Heart right ventricle (tissue), 16 donors: ENCODE results near the gene PPP4R4. TPM values are rescaled to one million over a fixed set of nuclear protein-coding genes. Genes with fewer than 3 reads are reported as not detected.
"Not testable (repeated sequence)": the region's sequence is repeated elsewhere in the genome, so short reads cannot be mapped to it uniquely, and the experiment has no call there.

Experiments used
- ATAC-seq, 8 donors: fragments of 200-7000 bp; cut with Tn5 transposase; one replicate each; pipeline ENCODE4 v1.9.1; 2020; ENCODE audit warnings: mild to moderate bottlenecking in 8 of 8, moderate library complexity in 8 of 8, moderate number of reproducible peaks in 1 of 8
- DNase-seq, 2 donors: peaks; one replicate each; pipeline ENCODE4 v3.0.0-alpha.2; 2020
- H3K27ac ChIP-seq, 10 donors: fragments of 200-600 bp; sonication (generic) in 2 of 10; one replicate each; pipeline versions ENCODE4 v1.5.0 to v1.8.0; 2020 to 2022; ENCODE audit warnings: mild to moderate bottlenecking in 3 of 10
- H3K27me3 ChIP-seq, 7 donors: fragments of 200-600 bp; one replicate each; pipeline ENCODE4 v1.8.0; 2021 to 2022; ENCODE audit warnings: mild to moderate bottlenecking in 2 of 7
- H3K36me3 ChIP-seq, 9 donors: fragments of 200-600 bp; sonication (generic) in 1 of 9; one replicate each; pipeline versions ENCODE4 v1.5.0 to v1.8.0; 2020 to 2022; ENCODE audit warnings: mild to moderate bottlenecking in 2 of 9
- H3K4me1 ChIP-seq, 9 donors: fragments of 200-600 bp; sonication (generic) in 1 of 9; one replicate each; pipeline versions ENCODE4 v1.5.0 to v1.8.0; 2020 to 2022; ENCODE audit warnings: mild to moderate bottlenecking in 4 of 9
- H3K4me3 ChIP-seq, 10 donors: fragments of 200-600 bp; sonication (generic) in 2 of 10; one replicate each; pipeline versions ENCODE4 v1.5.0 to v1.8.0; 2020 to 2022; ENCODE audit warnings: mild to moderate bottlenecking in 7 of 10, moderate library complexity in 2 of 10
- H3K9me3 ChIP-seq, 11 donors: fragments of 200-600 bp in 10 of 11; sonication (generic) in 2 of 11; one replicate each; pipeline versions ENCODE4 v1.5.0 to v1.8.0; 2013 to 2022; ENCODE audit warnings: mild to moderate bottlenecking in 2 of 11, control low read depth in 1 of 11, moderate library complexity in 1 of 11
- WGBS, 2 donors: extraction: QIAGEN DNeasy Blood & Tissue Kit; methylation state at CpG; one replicate each; pipeline ENCODE4 v1.1.7; 2013; ENCODE audit warnings: inconsistent platforms in 1 of 2; 5-methylcytosine and 5-hydroxymethylcytosine counted together
- intact Hi-C, 10 donors: fragments of 100-400 bp; cut with DNase I; formaldehyde crosslinking; loops; one replicate each; pipeline versions ENCODE4 v1.11.1 to v1.14.2; 2022
- polyA plus RNA-seq, 2 donors: library from polyadenylated mRNA; stranded (reverse); fragments of 200-250 nt; gene quantifications; one replicate each; pipeline ENCODE4 v1.2.3, GENCODE V29; 2013
- total RNA-seq, 10 donors: library from RNA; stranded (reverse); fragmentation: NEBNext Ultra II Directional in 3 of 10; extraction: Animal tissue kit (Norgen Biotek cat#: 25700) in 3 of 10; gene quantifications; one replicate each; pipeline versions ENCODE4 v1.2.1 to v1.2.4, GENCODE V29; 2021 to 2023
- TF ChIP-seq, protein P1 (sequence below), 9 donors: fragments of 200-600 bp; sonication (generic) in 2 of 9; IDR thresholded peaks; one replicate each; pipeline versions ENCODE4 v1.5.0 to v1.8.0; 2021 to 2022; ENCODE audit warnings: antibody characterized with exemption in 9 of 9, mild to moderate bottlenecking in 5 of 9, moderate library complexity in 1 of 9
- donor health status: Arrhythmogenic right ventricular cardiomyopathy.
- donor health status: ischemic (EF 13 %, LVEDD 7.1; RV severe dilation, severe dysfunction).
- donor health status: healthy with polysubstance abuse.
- donor health status: DM: no; HTN: yes; CAD: no.
- donor health status: DM: no; HTN: no; CAD: no.
- donor health status: ischemic (EF 25% LVEDD 6.9; RV normal size, moderate dysfunction).
- donor health status: ischemic (EF 25% LVEDD 5.7; RV mildly dilated, moderate dysfunction).
- donor health status: healthy.
- donor health status: DM: yes; HTN: yes; CAD: no.
- donor health status: Ischemic cardiomyopathy.
- donor health status: ischemic (EF 35%, LVEDD 5.7; RV mildly dilated, moderate dysfunction).
- donor health status: nonischemic (EF 11% LVEDD 7.7; RV severe dilation, severe dysfunction).
- donor health status: DM: yes; HTN: yes; CAD: no.
- donor health status: PGD.
- donor health status: ischemic (EF 29% LVEDD 5.4; RV normal size, mild dysfunction).
- donor health status: nonischemic (EF 23%, LVEDD 6.1; RV moderate dilation, normal function).

PPP4R4 gene
- total and polyA plus RNA-seq, 12 donors: 0.13 to 0.94 (median 0.31) TPM; not detected in 5

DNA sequence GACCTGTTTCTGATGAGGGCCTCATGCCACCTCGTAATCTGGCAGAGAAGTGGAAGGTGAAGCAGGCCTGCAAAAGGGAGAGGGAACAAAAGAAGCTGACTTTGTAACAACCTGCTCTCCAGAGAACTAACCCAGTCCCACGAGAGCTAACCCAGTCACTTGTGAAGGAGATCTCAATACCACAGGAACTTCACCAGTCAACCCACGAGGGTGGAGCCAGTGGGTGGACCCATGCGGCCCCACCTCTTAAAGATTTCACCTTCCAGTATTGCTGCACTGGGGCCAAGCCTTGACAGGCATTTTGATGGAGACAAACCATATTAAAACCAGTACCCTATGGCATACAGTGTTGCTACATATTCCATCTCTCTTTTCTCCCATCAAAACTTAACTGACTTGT, 63.9 kb downstream of the PPP4R4 start:
- H3K4me3 ChIP-seq: no peak overlapping the region
- no peaks in the 10 kb centered on the region for H3K4me1 ChIP-seq
- no peaks in the 10 kb centered on the region for H3K27me3 ChIP-seq
- H3K9me3 ChIP-seq: no peaks in the 10 kb centered on the region
- intact Hi-C loops: no loop called here
- ATAC-seq (no peak), DNase-seq (no peak)
- WGBS, 2 donors: 80 to 81% methylated on average over 4 of the region's 4 CpGs
- no peak overlapping the region for H3K27ac ChIP-seq
- H3K36me3 ChIP-seq: no peaks in the 10 kb centered on the region
- TF ChIP-seq, protein P1, sequence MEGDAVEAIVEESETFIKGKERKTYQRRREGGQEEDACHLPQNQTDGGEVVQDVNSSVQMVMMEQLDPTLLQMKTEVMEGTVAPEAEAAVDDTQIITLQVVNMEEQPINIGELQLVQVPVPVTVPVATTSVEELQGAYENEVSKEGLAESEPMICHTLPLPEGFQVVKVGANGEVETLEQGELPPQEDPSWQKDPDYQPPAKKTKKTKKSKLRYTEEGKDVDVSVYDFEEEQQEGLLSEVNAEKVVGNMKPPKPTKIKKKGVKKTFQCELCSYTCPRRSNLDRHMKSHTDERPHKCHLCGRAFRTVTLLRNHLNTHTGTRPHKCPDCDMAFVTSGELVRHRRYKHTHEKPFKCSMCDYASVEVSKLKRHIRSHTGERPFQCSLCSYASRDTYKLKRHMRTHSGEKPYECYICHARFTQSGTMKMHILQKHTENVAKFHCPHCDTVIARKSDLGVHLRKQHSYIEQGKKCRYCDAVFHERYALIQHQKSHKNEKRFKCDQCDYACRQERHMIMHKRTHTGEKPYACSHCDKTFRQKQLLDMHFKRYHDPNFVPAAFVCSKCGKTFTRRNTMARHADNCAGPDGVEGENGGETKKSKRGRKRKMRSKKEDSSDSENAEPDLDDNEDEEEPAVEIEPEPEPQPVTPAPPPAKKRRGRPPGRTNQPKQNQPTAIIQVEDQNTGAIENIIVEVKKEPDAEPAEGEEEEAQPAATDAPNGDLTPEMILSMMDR (IDR thresholded peaks at IDR 0.05): no peak

DNA sequence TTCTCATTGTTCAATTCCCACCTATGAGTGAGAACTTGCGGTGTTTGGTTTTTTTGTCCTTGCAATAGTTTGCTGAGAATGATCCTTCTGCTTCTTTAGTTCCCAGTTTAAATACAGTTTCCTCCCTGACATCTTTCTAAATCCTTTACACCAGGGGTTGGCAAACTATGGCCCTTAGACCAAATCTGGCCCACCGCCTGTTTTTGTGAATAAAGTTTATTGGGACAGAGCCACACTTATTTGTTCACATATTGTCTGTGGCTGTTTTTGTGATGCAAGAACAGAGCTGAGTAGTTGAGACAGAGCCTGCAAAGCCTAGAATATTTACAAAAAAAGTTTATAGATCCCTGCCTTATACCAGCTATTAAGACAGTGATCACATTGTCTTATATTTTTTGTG, 65.3 kb downstream of the PPP4R4 start:
- intact Hi-C loops: no loop called here
- no peak overlapping the region for H3K4me3 ChIP-seq
- 93% methylated on average over 2 of the region's 2 CpGs for WGBS, 2 donors
- no peaks in the 10 kb centered on the region for H3K9me3 ChIP-seq
- H3K4me1 ChIP-seq: no peaks in the 10 kb centered on the region
- no peak overlapping the region for H3K27ac ChIP-seq
- H3K27me3 ChIP-seq: no peaks in the 10 kb centered on the region
- TF ChIP-seq, protein P1 (IDR thresholded peaks at IDR 0.05): no peak
- no peaks in the 10 kb centered on the region for H3K36me3 ChIP-seq
- no peak for ATAC-seq
- DNase-seq: no peak

DNA sequence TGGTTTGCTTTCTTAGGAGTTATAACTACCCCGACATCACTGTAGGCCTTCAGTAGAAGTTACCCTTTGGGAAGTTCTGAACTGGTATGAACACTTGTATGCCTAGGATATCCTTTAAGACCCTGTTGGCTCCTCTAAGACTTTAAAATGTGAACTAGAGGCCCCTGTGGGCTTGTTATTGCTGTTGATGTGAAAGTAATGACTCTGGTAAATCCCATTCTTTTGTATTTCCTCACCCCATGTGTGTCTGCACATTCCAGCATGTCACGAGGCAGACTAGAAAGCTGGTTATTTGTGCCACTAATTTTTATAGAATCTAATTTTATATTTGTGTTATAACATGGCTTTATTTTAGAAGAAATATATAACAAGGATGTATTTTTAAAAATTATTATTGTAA, 70.1 kb downstream of the PPP4R4 start:
- no peak for DNase-seq
- no peak for ATAC-seq
- intact Hi-C loops: no loop called here
- Histone ChIP-seq H3K4me3 (no peak overlapping the region), H3K27me3 (no peaks in the 10 kb centered on the region), H3K9me3 (no peaks in the 10 kb centered on the region), H3K36me3 (no peaks in the 10 kb centered on the region), H3K27ac (no peak overlapping the region), H3K4me1 (no peaks in the 10 kb centered on the region)
- TF ChIP-seq, protein P1 (IDR thresholded peaks at IDR 0.05): no peak
- 90 to 92% methylated on average over 2 of the region's 2 CpGs for WGBS, 2 donors

DNA sequence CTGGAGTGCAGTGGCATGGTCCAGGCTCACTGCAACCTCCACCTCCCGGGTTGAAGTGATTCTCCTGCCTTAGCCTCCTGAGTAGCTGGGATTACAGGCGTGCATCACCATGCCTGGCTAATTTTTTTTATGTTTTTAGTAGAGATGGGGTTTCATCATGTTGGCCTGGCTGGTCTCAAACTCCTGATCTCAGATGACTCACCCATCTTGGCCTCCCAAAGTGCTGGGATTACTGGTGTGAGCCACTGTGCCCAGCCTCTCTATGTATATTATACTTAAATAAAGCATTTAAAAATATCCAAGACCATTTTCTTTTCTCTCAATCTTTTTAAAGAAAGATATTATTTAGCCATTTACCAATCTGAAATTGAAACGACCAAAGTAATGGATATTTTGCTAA, 90.1 kb downstream of the PPP4R4 start:
- H3K36me3 ChIP-seq, intact Hi-C loops, DNase-seq, H3K4me3 ChIP-seq, ATAC-seq, H3K27ac ChIP-seq, H3K4me1 ChIP-seq, H3K27me3 ChIP-seq: not testable (repeated sequence)
- WGBS, 2 donors: 60 to 71% methylated on average over 3 of the region's 3 CpGs
- H3K9me3 ChIP-seq: peaks cover 0 to 23% (median 4%) of the 10 kb centered on the region in 11 donors

DNA sequence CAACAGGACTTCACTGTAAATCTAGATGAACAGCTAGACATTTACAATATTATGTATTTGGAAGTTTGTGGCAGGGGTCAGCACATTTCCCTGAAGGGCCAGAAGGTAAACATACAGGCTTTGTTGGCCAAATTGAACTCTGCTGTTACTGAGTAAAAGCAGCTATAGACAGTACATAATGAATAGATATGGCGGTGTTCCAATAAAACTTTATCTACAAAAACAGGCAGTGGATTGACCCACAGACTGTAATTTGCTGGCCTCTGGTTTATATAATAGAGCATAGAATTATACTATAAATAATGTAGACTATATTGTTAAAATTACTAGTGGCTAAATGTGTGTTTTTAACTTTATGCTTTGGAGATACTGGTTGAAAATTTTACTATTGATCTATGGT, 93.2 kb downstream of the PPP4R4 start:
- TF ChIP-seq, protein P1 (IDR thresholded peaks at IDR 0.05): no peak
- Histone ChIP-seq H3K27ac (no peak overlapping the region), H3K4me3 (no peak overlapping the region), H3K27me3 (peaks cover 0 to 19% (median 4%) of the 10 kb centered on the region in 7 donors), H3K36me3 (no peaks in the 10 kb centered on the region), H3K4me1 (no peaks in the 10 kb centered on the region), H3K9me3 (peaks cover 0 to 14% (median 3%) of the 10 kb centered on the region in 11 donors)
- intact Hi-C loops: no loop called here
- ATAC-seq (no peak), DNase-seq (no peak)
- 92 to 100% methylated on average over 1 of the region's 1 CpG for WGBS, 2 donors

DNA sequence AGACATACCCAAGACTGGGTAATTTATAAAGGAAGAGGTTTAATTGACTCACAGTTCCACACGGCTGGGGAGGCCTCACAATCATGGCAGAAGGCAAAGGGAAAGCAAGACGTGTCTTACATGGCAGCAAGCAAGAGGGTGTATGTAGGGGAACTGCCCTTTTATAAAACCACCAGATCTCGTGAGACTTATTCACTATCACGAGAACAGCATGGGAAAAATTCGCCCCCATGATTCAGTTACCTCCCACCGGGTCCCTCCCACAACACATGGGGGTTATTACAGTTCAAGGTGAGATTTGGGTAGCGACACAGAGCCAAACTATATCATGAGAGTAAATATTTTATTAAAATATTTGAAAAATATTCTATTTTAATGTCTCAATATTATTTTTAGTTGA, 94.5 kb downstream of the PPP4R4 start:
- WGBS, 2 donors: 73 to 81% methylated on average over 7 of the region's 7 CpGs
- ATAC-seq, H3K27ac ChIP-seq, H3K9me3 ChIP-seq, intact Hi-C loops, H3K4me3 ChIP-seq, H3K4me1 ChIP-seq, DNase-seq, H3K36me3 ChIP-seq: not testable (repeated sequence)
- H3K27me3 ChIP-seq: peaks cover 0 to 23% (median 4%) of the 10 kb centered on the region in 7 donors
